HG03108 (cell line): ENCODE data around the gene MEGF11.

Experiments
- ATAC-seq: cut with Tn5 transposase; IDR thresholded peaks from one replicate; pipeline ENCODE4 v1.9.1; 2021; ENCODE audit warnings: moderate library complexity; ENCODE audit not compliant: unreplicated experiment

Gene MEGF11

GRCh38 chr15:66221126-66221525 lies 32.4 kb downstream of the MEGF11 start:
- no peak for ATAC-seq

GRCh38 chr15:66220601-66221000 lies 32.9 kb downstream of the MEGF11 start:
- ATAC-seq: no peak

GRCh38 chr15:66219339-66219738 lies 34.2 kb downstream of the MEGF11 start:
- ATAC-seq: no peak

- no peak for ATAC-seq
These were observed 36.7 kb downstream of the MEGF11 start for GRCh38 chr15:66216806-66217205.

GRCh38 chr15:66215811-66216210 lies 37.7 kb downstream of the MEGF11 start:
- no peak for ATAC-seq

- no peak for ATAC-seq
These were observed 39.3 kb downstream of the MEGF11 start for GRCh38 chr15:66214246-66214645.

GRCh38 chr15:66212563-66212921 lies 41.0 kb downstream of the MEGF11 start:
- ATAC-seq: no peak

GRCh38 chr15:66211670-66212562 lies 41.6 kb downstream of the MEGF11 start:
- ATAC-seq: no peak

GRCh38 chr15:66210684-66211083 lies 42.9 kb downstream of the MEGF11 start:
- no peak for ATAC-seq

GRCh38 chr15:66198757-66199156 lies 54.8 kb downstream of the MEGF11 start:
- ATAC-seq: no peak

GRCh38 chr15:66196602-66197001 lies 56.9 kb downstream of the MEGF11 start:
- ATAC-seq: no peak

- no peak for ATAC-seq
These were observed 57.8 kb downstream of the MEGF11 start for GRCh38 chr15:66195621-66196230.

- ATAC-seq: no peak
These were observed 60.5 kb downstream of the MEGF11 start for GRCh38 chr15:66193066-66193465.

GRCh38 chr15:66190746-66191145 lies 62.8 kb downstream of the MEGF11 start:
- no peak for ATAC-seq

- ATAC-seq: no peak
These were observed 64.3 kb downstream of the MEGF11 start for GRCh38 chr15:66189291-66189690.

- no peak for ATAC-seq
These were observed 65.1 kb downstream of the MEGF11 start for GRCh38 chr15:66188464-66188863.

GRCh38 chr15:66187271-66187670 lies 66.3 kb downstream of the MEGF11 start:
- no peak for ATAC-seq

- no peak for ATAC-seq
These were observed 67.3 kb downstream of the MEGF11 start for GRCh38 chr15:66186049-66186825.

GRCh38 chr15:66184936-66185790 lies 68.4 kb downstream of the MEGF11 start:
- ATAC-seq: no peak

- ATAC-seq: no peak
These were observed 69.1 kb downstream of the MEGF11 start for GRCh38 chr15:66184492-66184891.
